B cell (primary cell): ENCODE data around the gene MYL6B.

ENCODE experiments used
- CTCF ChIP-seq: fragments of 200-600 bp; IDR thresholded peaks from one replicate; pipeline ENCODE4 v1.8.0; 2022; ENCODE audit warnings: antibody characterized with exemption, mild to moderate bottlenecking
- EZH2 ChIP-seq: IDR thresholded peaks from 2 replicates; pipeline ENCODE4 v1.6.1; 2012; ENCODE audit warnings: borderline replicate concordance, low read depth, mild to moderate bottlenecking, moderate library complexity, low read length; ENCODE audit not compliant: insufficient read depth, poor library complexity, severe bottlenecking

DNA sequence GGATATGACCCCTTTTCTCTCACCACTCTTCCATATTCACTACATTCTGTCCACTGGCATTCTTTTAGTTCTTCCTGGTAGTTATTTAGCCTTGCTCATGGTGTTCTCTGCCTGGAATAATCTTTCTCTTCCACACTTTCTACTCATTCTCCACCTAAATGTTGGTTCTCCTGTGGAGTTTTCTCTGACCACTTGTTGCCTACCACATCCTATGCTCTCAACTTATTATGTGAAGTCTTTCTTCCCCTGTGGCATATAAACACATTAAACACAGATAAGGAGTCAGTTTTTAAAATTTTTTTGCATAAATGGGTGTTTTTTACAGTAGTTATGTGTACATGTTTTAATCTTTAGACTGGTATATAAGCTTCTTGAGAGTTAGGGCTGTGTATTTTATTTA, 40.2 kb downstream of the MYL6B start:
- no peak for TF ChIP-seq CTCF
- no peak for TF ChIP-seq EZH2
